ENCODE measurements around the gene FAM89A.
"Not testable (repeated sequence)": the region's sequence is repeated elsewhere in the genome, so short reads cannot be mapped to it uniquely, and the experiment has no call there.

The FAM89A gene

DNA sequence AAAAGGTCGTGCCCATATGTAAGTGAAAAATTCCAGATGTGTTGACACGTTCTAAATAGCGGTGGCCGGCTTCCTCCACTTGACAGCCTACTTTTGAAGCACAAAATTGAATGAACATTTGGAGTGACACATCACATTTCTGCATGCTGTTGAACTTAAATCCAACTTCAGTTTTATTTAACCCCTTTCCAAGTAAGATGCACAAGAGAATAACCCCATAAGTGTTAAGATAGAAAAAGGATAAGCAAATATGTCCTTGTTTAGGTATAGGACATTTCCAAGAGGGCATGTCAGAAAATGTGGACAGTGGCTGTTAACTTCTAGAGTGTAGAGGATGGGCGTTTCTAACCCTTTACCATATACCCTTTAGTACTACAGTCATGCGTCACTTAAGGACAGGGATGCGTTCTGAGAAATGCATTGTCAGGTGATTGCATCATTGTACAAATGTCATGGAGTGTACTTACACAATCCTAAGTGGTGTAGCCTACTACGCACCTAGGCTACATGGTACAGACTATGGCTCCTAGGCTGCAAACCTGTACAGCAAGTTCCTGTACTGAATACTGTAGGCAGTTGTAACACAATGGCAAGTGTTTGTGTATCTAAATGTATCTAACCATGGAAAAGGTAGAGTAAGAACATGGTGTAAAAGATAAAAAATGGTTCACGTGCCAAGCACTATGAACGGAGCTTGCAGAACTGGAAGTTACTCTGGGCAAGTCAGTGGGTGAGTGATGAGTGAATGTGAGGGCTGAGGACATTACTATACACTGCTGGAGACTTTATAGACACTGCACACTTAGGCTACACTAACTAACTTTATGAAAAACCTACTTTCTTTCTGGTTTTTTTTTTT is 9.3 kb upstream of the FAM89A start:
- DNase-seq (ENCODE audit: extremely low read depth, low read depth), result no peak
- no peak overlapping the region for H3K4me3 ChIP-seq (replicated peaks; ENCODE audit: low read depth, low read length)
- TF ChIP-seq CTCF (IDR thresholded peaks at IDR 0.05; ENCODE audit: low read depth, low read length, missing control alignments), result no peak

GRCh38 chr1:231048419-231048818 is 8.4 kb upstream of the FAM89A start:
- not testable (repeated sequence) for H3K4me3 ChIP-seq (replicated peaks; ENCODE audit: low read depth, low read length); DNase-seq (ENCODE audit: extremely low read depth, low read depth)

- not testable (repeated sequence) for DNase-seq (ENCODE audit: extremely low read depth, low read depth); H3K4me3 ChIP-seq (replicated peaks; ENCODE audit: low read depth, low read length)
Measured at GRCh38 chr1:231047529-231047928, 7.5 kb upstream of the FAM89A start.

- DNase-seq (ENCODE audit: extremely low read depth, low read depth), result no peak
- TF ChIP-seq CTCF (IDR thresholded peaks at IDR 0.05; ENCODE audit: low read depth, low read length, missing control alignments), result no peak
- H3K4me3 ChIP-seq (replicated peaks; ENCODE audit: low read depth, low read length), result no peak overlapping the region
Measured at GRCh38 chr1:231046730-231047395, 6.8 kb upstream of the FAM89A start.

- DNase-seq (ENCODE audit: extremely low read depth, low read depth); H3K4me3 ChIP-seq (replicated peaks; ENCODE audit: low read depth, low read length): not testable (repeated sequence)
Measured at GRCh38 chr1:231045921-231046729, 6.1 kb upstream of the FAM89A start.

DNA sequence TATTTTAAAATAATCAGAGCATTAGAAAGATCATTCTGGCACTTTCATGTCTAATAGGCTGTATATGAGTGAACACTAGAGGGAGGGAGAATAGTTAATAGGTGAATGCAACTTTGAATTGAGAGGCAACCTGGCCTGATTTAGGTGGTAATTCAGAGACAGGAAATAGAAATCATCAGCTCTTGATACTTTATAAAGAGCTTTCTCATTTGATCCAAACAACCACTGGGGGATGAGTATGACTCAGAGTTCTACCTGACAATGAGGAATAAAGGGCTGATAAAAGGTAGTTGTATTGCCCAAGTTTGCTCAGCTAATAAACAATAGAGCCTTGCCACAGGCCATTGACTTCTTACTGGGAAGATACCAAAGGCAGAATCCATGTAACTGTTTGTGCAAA is 5.2 kb upstream of the FAM89A start:
- no peak overlapping the region for H3K4me3 ChIP-seq (replicated peaks; ENCODE audit: low read depth, low read length)
- TF ChIP-seq CTCF (IDR thresholded peaks at IDR 0.05; ENCODE audit: low read depth, low read length, missing control alignments), result no peak
- no peak for DNase-seq (ENCODE audit: extremely low read depth, low read depth)

DNA sequence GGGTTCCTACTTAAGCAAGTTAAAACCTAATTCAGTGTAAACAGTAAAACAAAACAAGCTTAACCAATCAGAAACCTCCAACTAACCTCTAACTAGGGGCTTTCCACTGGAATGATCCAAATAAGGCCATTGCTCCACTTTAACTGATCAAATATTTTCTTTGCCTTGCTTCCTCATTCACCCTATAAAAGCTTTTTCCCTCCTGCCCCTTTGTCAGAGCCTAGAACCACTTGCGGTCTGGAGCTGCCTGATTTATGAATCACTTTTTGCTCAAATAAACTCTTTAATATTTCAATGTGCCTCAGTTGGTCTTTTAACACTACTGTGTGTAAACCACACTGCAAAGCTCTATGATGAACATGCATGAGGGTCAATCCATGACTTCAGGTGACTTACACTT is 4.5 kb upstream of the FAM89A start:
- no peak overlapping the region for H3K4me3 ChIP-seq (replicated peaks; ENCODE audit: low read depth, low read length)
- DNase-seq (ENCODE audit: extremely low read depth, low read depth), result no peak
- TF ChIP-seq CTCF (IDR thresholded peaks at IDR 0.05; ENCODE audit: low read depth, low read length, missing control alignments), result no peak

GRCh38 chr1:231041719-231042261 is 1.7 kb upstream of the FAM89A start:
- H3K4me3 ChIP-seq (replicated peaks; ENCODE audit: low read depth, low read length), result no peak overlapping the region
- no peak for DNase-seq (ENCODE audit: extremely low read depth, low read depth)
- TF ChIP-seq CTCF (IDR thresholded peaks at IDR 0.05; ENCODE audit: low read depth, low read length, missing control alignments), result no peak
